GM18505 (cell line): ENCODE results near the gene TIAM2.
"Not testable (repeated sequence)": the region's sequence is repeated elsewhere in the genome, so short reads cannot be mapped to it uniquely, and the experiment has no call there.

ENCODE experiments used
- ATAC-seq: cut with Tn5 transposase; IDR thresholded peaks from one replicate; pipeline ENCODE4 v1.9.1; 2021; ENCODE audit not compliant: unreplicated experiment
- POLR2A ChIP-seq: IDR thresholded peaks from 4 replicates; pipeline ENCODE4 v1.6.1; 2011; ENCODE audit warnings: borderline replicate concordance; ENCODE audit not compliant: insufficient read depth, insufficient read length; ENCODE audit errors: extremely low read depth

The TIAM2 gene

DNA sequence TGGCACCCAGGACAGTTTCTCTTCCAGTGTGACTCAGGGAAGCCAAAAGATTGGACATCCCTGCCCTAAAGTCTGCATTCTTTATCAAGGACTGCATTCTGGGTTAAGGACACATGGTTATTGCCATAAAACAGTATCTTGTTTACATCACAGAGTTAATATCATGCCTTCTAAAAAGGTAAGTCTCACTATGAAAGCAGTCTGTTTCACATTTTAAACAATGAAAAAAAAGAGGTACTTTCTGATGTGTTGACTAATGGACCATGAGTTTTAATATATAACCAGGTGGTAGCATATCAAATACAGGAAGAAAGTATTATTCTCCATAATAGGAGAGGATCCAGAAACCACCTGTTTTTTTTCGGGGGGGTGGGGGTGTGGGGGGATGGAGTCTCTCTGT, 93.7 kb downstream of the TIAM2 start:
- TF ChIP-seq POLR2A: no peak
- no peak for ATAC-seq

DNA sequence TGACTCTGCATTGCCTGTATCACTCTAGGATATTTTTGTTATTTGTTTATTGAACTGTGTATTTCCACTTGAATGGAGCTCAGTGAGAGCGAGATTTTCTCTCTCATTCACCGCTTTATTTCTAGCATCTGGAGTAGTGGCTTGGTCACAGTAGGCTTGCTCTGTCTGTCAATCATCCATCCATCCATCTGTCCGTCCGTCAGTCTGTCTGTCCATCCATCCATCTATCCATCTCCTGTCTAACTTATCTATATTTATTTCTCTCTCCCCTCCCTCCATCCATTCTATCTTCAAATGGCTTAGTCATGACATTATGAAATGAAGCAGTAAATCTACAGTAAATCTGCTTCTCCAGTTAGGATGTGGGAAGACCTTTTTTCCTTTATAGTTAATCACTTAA, 94.6 kb downstream of the TIAM2 start:
- ATAC-seq: no peak
- TF ChIP-seq POLR2A: no peak

DNA sequence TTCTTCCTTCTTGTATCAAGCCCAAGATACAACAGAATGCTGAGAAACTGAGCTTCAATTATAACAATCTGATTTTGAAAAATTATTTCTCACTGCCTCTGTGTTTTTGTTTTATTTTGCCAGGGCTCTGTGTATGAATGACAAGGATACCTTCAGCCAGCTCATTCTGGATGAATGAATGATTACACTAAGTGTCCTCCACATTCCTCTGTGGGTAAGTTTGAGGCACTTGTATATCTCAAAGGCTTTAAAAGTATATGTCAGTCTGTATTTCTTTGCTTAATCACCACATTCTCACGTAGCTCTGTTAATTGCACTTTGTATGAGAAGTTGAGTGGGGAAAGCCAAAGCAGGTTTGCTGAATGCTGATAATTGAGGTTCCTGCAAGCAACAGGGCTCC, 95.1 kb downstream of the TIAM2 start:
- no peak for TF ChIP-seq POLR2A
- ATAC-seq: no peak

DNA sequence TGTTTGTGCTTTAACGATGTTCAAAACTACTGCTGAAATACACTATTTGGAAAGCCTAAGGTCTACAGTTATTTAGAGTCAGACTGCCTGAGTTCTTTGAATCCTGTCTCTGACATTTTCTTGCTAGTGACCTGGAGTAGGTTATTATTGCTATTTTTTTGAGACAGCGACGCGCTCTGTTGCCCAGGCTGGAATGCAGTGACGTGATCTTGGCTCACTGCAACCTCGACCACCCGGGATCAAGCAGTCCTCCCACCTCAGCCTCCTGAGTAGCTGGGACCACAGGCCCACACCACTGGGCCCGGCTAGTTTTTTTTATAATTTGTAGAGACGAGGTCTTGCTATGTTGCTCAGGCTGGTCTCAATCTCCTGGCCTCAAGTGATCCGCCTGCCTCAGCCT, 96.6 kb downstream of the TIAM2 start:
- TF ChIP-seq POLR2A: no peak
- no peak for ATAC-seq

DNA sequence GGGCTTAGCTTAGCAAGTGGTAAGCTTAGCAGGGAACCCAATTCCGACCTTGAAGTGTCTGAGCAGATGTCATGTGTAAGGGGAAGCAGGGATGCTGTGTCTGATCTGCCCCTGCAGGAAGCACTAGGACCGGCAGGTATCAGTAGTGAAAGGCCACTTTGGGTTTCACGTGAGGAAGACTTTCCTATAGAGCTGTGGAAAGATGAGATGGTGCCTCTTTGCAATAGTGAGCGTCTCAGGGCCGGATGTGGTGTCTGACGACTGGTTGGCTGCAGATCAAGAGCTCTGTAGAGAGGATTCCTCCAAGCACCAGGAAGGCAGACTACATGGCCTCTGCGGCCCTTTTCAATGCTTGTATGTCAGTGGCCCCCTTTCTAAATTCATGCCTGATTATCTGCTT, 98.3 kb downstream of the TIAM2 start:
- no peak for ATAC-seq
- no peak for TF ChIP-seq POLR2A

DNA sequence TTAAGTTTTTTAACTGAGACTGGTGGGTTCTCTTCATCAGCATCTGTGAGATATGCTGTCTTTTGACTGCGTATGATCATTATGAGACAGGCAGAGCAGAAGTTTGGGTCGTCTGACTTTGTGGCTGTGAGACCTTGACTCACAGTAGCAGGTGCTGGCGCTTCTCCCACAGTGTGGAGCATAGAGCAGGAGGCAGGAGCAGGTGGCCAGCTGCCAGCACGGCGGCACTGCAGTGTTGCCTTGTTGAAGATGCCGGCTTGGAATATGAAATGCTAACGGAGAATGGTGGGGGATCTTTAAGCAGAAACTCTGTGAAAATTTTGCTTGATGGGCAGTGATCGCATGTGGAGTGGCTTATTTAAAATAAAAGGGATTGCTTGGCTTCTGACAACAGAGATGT, 105.0 kb downstream of the TIAM2 start:
- no peak for TF ChIP-seq POLR2A
- ATAC-seq: no peak

DNA sequence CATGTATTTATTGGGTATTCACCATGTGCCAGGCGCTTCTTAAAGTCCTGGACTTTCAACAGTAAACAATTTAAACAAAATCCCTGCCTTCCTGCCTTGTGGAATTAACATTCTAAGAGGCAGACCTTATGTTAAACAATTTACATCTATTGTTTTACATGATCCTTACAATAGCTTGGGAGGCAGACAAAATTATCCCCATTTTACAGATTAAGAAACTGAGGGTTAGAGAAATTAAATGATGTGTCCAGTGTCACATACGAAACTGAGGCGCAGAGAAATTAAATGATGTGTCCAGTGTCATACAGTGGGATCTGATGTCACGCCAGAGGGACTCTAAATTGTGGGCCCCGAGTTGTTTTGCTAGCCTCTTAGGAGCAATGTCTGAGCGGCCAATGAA, 105.5 kb downstream of the TIAM2 start:
- TF ChIP-seq POLR2A: no peak
- ATAC-seq: no peak

DNA sequence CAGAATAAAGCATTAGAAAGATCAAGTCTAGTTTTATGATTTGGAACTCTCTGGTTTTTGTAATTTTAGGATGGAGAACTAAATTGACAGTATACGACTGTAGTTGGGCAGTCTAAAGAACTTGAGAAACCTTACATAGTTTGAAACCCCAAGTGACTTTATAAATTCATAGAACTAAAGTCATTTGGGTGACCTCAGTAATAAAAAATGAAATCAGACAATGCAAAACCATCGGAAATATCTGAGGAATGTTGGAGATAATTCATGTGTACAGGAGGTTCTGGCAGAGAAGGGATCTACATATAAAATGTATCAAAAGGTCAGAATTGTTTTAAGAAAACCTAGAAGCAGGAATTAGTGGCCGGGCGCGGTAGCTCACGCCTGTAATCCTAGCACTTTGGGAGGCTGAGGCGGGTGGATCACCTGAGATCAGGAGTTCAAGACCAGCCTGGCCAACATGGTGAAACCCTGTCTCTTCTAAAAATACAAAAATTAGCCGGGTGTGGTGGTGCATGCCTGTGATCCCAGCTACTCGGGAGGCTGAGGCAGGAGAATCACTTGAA, 108.0 kb downstream of the TIAM2 start:
- not testable (repeated sequence) for ATAC-seq

DNA sequence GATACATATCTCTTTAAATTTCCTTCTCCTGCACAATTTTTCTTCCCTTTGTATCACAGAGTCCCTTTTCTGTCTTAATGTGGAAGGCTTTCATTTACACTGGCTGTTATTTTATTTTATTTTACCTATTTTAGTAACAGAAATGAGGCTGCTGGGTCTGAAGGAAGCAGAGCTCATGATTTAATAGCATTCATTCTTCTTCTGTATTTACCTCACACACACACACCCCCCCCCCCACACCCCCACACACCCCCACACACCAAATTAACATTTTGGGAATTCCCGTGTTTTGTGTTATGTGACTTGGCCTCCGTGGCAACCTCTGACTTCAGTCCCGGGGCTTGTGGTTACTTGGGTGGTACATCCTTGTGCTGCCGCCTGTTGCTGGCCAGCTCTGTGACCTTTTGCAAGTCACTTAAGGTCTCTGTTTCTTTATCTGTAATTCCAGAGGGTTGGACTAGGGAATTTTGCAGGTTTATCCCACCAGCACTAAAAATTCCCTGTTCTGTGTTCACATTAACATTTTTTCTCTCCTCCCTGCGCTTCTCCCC, 108.8 kb downstream of the TIAM2 start:
- ATAC-seq: no peak
- TF ChIP-seq POLR2A: no peak

DNA sequence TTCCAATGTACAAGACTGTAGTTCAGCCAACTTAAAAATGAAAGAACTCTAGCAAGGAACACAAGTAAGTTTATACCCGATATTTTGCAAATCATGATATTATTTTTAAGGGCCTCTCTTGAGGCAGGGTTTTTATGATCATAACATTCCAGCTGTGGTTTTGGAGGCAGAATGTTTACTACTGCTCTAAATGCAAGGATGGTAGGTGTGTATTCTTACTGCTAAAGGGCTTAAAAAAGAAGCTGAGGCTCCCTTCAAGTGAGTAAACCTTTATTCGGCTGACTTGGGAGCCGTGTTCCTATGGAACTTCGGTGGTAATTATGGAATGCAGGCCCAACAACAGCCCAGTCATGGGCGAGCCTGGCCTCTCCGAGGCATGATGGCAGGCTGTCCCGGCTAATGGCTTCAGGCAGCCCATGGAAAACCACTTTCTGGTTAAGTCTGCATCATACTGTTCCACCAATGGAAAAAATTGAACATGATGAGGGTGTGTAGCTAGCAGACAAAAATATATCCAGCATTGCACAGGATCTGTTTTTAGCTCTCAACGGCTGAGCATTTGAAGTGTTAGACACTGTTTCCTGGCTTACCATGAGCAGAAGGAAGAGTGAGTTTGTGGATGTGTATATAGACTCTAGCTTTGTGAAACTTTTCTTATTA, 111.5 kb downstream of the TIAM2 start:
- no peak for TF ChIP-seq POLR2A
- ATAC-seq: no peak

DNA sequence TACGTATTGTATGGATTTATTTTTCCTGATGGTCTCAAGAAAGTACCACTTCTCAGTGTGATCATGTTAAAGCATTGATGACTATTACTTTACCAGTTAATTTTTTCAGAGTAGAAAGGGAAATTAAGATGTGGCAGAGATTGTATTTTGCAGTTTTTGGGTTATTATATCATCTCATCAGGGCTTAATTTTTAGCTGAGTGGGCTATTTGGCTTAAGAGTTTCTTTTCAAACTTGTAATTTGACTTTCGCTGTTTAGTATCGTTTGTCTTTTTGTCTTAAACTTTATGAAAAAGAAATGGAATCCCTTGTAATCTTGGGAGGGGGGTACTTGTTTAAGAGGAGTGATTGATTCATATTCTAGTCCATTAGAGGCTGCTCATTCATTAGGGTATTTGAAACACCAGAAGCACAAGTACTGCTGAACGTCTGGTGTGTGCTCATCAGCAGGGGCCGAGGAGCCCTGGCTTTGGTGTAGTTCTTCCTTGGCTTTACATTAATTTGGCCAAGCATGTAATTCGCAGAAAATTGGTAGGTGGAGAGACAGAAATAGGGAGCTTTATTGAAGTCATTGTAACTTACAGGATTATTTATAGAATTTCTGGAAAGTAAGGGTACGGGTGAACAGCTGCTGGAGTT, 112.4 kb downstream of the TIAM2 start:
- ATAC-seq: no peak

DNA sequence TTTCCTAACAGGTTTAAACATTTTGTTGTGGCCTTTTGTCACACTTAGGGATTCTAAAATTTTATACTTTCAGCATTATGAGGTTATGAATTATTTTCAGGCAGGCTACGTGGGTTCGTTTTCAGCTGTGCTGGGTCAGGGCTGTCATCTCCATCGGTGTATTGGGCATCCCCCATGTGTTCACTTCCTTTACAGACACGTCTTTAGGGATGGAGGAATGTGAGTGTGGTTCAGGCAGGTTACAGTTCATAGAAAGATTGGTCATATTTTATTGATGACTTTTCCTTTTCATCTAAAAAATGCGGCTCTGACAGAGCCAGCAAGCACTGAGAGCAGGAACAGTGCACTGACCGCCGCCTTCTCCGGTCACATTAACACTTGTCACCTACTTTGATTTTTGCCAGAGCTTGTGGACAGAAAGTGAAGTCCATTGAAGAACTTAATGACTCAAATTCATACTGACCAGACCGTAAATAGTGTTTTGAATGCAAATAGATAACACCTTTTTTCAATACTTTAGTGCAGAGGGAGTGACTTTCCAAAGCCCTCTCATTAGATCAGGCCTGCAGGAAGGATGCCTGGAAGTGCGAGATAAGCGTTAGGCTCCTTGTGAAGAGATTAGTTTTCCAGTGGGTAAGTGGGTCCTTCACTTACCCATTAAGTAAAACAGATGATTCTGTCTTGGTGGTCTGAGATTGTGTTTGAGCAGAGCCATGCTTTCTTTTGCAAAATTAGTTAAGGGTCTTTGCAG, 113.1 kb downstream of the TIAM2 start:
- ATAC-seq: no peak
- no peak for TF ChIP-seq POLR2A

More for the DNA sequence above, 112.4 kb downstream of the TIAM2 start:
- no peak for TF ChIP-seq POLR2A

DNA sequence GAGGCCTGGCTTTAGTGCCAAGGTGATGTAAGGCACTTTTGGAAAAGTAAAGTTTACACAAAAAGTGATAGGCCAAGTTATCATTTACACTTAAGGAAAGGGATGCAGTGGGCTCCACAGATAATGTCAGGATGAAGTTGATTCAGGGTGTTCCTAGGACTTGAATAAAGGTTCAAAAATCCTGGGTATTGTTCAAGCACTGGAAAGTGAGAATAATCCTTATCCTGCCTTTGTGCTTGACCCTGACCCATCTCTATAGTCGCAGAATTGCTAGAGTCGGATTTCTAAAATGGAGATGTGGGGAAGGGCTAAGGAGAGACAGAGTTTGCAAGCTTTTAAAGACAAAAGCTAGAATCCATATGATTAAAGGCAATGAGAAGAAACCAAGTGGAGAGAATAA, 115.6 kb downstream of the TIAM2 start:
- no peak for ATAC-seq
- no peak for TF ChIP-seq POLR2A
